Raji (cell line): Measurements from ENCODE around the gene HACD3.

Experiments used
- POLR2A ChIP-seq: IDR thresholded peaks from 2 replicates; pipeline ENCODE4 v1.6.1; 2011; ENCODE audit warnings: low read depth, low read length, control low read depth; ENCODE audit not compliant: insufficient read depth

HACD3 gene

GRCh38 chr15:65530318-65531111, at the start of gene HACD3:
TSS of gene HACD3 (plus strand) at chr15:65530463. CDS start at chr15:65530632, 169 bp downstream.
- TF ChIP-seq POLR2A = peak; percentile 94

GRCh38 chr15:65484876-65485275, 45.4 kb upstream of the HACD3 start:
- no peak for TF ChIP-seq POLR2A

GRCh38 chr15:65494076-65494475, 36.2 kb upstream of the HACD3 start:
- no peak for TF ChIP-seq POLR2A

GRCh38 chr15:65509321-65509720, 20.9 kb upstream of the HACD3 start:
- no peak for TF ChIP-seq POLR2A

- TF ChIP-seq POLR2A = no peak
Measured at GRCh38 chr15:65512189-65512588, 18.1 kb upstream of the HACD3 start.

GRCh38 chr15:65512807-65513416, 17.4 kb upstream of the HACD3 start:
- no peak for TF ChIP-seq POLR2A

GRCh38 chr15:65516997-65517865, 13.0 kb upstream of the HACD3 start, which contains the start of gene DPP8:
TSS of gene DPP8 (minus strand) at chr15:65517689. CDS start at chr15:65512553, 5,136 bp downstream.
- peak; percentile 85 for TF ChIP-seq POLR2A

- TF ChIP-seq POLR2A = no peak
Measured at GRCh38 chr15:65517866-65518207, 12.4 kb upstream of the HACD3 start.

GRCh38 chr15:65518633-65519285, 11.5 kb upstream of the HACD3 start:
- no peak for TF ChIP-seq POLR2A

GRCh38 chr15:65521350-65521749, 8.9 kb upstream of the HACD3 start:
- TF ChIP-seq POLR2A = no peak

- no peak for TF ChIP-seq POLR2A
Measured at GRCh38 chr15:65524226-65524625, 6.0 kb upstream of the HACD3 start.

GRCh38 chr15:65525622-65526021, 4.6 kb upstream of the HACD3 start:
- no peak for TF ChIP-seq POLR2A

- TF ChIP-seq POLR2A = no peak
Measured at GRCh38 chr15:65528461-65529060, 1.7 kb upstream of the HACD3 start.

- TF ChIP-seq POLR2A = no peak
Measured at GRCh38 chr15:65529762-65530317, 423 bp upstream of the HACD3 start.
